NCI-H1436 treated with DMSO at 0.1 percent for 48 hours (cell line): ENCODE measurements around the gene MEFV.

Experiments used
- DNase-seq: peaks from one replicate; lab custom pipeline; 2025; lab: John Stamatoyannopoulos, UW

Gene MEFV

DNA sequence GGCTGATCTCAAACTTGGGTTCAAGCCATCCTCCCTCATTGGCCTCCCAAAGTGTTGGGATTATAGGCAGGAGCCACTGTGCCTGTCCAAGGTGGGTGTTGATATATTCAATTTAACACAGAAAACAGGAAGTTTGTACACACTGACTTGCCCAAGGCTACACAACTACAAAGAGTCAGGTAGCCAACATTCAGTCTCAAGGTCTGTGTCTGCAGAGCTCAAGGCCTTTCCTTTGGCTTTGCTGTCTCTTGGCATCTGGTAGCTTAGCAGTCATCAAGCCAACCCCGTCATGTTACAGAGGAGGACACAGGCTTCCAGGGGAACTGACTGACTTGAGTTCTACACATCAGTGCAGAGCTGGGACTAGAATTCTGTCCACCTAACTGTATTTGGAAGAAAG is 11.9 kb upstream of the MEFV start:
- DNase-seq: no peak

- no peak for DNase-seq
Measured at GRCh38 chr16:3266873-3267537, 10.6 kb upstream of the MEFV start.

GRCh38 chr16:3264137-3265036 is 8.0 kb upstream of the MEFV start:
- DNase-seq: peak; percentile 80

DNA sequence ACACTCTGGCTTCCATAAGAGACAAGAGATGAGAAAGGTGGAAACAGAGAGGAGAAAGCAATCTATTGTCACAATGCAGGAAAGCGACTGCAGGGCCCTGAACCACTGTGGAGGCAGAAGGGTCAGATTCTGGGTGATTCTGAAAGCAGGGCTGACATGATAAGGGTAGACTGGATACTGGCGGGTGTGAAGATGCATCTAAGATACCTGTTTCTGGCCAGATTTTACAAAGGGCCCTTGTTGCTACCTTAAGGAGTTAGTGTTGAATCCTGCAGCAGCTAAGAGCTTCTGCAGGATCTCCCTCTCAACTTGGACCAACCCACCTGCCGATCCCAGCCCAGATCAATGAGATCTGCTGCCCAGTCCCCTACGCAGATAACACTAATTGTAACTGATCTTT is 6.1 kb upstream of the MEFV start:
- DNase-seq: no peak

DNA sequence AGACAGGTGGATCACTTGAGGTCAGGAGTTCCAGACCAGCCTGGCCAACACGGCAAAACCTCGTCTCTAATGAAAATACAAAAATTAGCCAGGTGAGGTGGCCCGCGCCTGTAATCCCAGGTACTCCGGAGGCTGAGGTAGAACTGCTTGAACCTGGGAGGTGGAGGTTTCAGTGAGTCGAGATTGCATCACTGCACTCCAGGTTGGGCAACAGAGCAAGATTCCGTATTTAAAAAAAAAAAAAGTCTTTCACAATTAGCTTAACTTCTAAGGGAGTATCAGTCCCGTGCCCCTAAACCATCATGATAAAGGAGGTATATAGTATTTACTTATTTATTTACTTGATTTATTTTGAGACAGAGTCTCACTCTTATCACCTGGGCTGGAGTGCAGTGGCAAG is 3.4 kb upstream of the MEFV start:
- no peak for DNase-seq

- DNase-seq: no peak
Measured at GRCh38 chr16:3256866-3257465, 533 bp upstream of the MEFV start.

GRCh38 chr16:3254309-3254708 is 2.1 kb downstream of the MEFV start:
- no peak for DNase-seq

DNA sequence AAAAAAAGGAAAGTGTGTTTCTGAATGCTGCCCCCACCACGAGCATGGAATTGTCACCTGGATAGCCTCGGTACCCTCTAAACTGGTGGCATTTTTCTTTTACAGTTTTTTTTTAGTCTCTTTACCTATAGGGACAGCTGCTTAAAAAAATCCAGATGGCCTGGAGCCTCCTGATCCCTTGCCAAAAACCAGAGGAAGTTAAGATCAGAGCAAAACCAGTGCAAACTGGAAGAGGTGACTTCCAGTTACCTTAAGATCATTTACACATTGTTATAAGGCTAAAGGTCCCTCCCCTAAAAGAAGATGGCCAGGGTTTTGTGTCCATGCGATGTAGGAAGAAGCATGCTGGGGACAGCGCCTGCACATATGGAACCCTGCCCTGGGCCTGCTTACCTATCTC is 3.5 kb downstream of the MEFV start:
- DNase-seq: no peak

DNA sequence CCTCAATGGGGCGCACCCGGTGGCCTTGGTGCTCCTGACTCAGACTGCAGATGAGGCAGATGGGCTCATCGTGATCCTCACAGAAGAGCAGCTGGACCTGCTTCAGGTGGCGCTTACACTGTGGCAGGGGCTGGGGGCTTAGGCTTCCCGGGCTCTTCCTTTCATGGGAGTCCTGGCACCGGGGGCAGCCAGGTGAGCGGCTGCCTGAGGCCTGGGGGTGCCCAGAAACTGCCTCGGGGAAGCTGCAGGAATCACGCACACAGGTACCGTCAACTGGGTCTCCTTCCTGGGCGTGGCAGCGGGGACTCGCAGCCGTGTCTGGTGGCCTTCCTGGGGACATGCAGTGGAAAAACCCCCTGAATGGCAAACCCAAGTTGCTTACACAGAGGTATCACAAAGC is 7.0 kb downstream of the MEFV start:
- DNase-seq: no peak

- no peak for DNase-seq
Measured at GRCh38 chr16:3249020-3249419, 7.4 kb downstream of the MEFV start.

- DNase-seq: no peak
Measured at GRCh38 chr16:3248596-3248995, 7.8 kb downstream of the MEFV start.

DNA sequence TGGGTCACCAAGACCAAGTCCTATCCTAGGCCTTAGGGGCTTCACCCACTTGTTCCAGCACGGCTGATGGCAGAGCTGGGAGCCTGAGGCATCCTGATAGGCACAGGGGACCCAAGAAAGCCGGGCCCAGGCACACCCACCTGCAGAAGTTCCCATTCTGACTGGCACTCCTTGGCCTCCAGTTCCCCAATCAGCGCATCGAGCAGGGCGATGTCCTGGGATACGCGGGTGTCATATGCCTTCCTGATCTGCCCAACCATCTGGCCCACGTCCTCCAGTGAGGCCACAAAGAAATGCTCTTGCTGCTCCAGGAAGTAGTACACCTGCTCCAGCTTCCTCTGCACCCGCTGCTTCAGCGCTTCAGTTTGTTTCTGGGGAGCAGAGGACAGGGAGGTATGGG is 9.6 kb downstream of the MEFV start:
- no peak for DNase-seq

GRCh38 chr16:3246002-3246401 is 10.4 kb downstream of the MEFV start:
- no peak for DNase-seq

DNA sequence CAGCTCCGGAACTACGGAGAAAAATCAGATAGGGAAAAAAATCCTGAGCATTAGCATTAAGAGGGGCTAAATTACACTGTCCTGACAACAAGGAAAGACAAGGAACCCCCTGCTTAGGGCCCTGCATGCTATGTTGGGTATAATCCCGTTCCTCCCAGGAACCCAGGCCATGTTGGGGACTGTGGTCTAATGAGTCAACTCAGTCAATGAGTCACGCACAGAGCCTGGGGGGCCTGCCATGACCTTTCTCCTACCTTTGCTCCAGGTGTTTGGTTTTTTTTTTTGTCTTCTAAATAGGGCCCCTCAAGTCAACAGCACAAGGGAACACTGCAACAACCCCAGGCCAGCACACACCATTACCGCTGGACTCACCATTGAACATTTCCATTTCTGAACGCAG is 12.6 kb downstream of the MEFV start:
- no peak for DNase-seq

GRCh38 chr16:3242709-3243108 is 13.7 kb downstream of the MEFV start:
- DNase-seq: no peak

GRCh38 chr16:3241761-3242160 is 14.7 kb downstream of the MEFV start:
- no peak for DNase-seq

DNA sequence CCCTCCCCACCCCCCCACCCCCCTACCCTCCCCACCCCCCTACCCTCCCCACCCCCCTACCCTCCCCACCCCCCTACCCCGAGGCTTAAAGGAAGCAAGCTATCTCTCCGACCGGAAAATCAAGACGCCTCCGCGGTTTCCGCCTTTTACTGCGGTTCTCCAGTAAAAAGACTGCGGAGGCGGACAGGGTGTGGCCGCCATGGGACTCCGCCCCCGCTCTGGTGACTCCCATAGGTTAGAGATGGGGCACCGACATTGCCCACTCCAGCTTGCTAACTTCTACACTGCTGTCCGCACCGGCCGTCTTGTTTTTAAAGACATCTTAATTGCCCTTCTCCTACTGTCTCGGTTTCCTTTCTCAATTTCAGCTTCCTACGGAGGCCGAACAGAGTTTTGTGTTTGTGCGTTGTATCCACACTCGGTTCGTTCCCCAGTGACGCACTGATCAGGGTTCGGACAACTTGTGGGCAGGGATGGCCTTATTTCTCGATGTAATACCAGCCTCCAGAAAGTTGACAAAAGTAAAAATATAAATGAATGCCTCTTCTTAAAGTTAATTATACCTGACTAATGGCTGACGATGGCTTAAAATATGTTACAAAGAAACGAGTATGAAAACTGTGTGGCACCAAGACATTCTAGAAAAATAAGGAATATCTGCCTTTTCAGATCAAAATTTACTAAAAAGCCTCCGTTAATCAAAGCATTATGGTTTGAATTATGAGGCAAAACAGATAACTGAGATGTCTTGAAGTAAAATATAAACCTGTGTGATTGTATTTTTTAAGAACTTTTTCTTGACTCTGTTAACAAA is 20.4 kb downstream of the MEFV start:
- no peak for DNase-seq

DNA sequence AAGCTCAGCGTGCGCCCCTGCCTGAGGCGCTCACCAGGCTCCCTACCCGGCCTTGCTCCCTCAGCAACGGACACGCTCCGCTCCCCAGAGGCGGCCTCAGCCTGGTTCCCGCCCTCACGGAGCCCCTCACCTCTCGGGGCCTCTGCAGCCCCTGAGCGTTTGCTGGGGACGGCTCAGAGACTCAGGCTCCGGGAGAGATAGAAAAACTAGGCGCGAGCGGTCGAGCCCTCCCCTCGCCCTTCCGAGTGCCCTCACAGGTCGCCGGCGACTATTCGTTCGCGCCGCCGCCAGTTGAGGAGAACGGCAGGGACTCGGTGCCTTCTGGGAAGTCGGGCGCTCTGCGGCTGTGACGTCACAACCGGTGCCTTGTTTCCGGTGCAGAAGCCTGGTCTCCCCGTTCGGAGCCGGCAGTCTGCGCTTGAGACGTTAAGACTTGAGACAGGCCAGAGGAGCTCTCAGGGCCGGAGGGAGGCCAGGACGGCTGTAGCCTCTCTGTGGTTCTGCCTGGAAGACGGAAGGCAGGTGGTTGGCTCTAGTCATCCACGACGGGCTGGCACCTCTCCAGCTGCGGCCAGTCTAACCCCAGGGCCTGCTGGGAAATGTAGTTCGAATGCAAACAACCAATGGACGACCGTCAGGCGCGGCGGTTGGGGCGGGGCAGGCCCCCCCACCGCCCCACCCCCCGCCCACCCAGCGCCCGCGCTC is 21.4 kb downstream of the MEFV start, which contains the start of gene ZNF200:
TSS of gene ZNF200 (minus strand) at position 302 of the 705 bp plus-strand sequence. CDS start 1,403 bp downstream, outside the sequence.
- DNase-seq: peak; percentile 58

- DNase-seq: no peak
Measured at GRCh38 chr16:3234543-3234856, 21.9 kb downstream of the MEFV start.

DNA sequence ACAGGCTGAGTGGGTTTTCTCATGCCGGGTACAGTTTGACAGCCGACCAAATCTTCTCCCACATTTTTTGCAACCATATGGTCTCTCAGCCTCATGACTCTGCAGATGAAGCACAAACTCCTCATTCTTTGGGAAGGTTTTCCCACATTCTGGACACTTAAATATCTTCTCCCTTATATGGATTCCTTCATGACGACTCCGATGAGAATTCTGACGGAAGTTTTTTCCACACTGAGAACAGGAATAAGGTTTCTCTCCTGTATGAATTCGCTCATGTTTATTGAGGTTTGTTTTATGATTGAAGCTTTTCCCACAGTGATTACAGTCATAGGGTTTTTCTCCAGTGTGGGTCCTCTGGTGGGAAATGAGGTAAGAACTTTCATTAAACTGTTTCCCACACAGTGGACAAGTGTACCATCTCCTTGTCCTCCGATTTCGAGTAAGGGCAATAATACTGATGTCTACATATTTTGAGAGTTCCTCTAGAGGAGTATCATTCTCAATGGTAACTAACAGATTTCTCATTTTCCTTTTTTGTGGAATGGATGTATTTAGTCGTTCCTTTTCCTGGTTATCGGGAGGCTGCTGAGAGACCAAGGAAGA is 32.4 kb downstream of the MEFV start:
- no peak for DNase-seq

GRCh38 chr16:3220839-3221238 is 35.6 kb downstream of the MEFV start:
- DNase-seq: no peak
